Heart left ventricle (tissue), 13 donors: ENCODE data around the gene SMC5.

Source experiments
- CTCF ChIP-seq, 12 donors: fragments of 200-600 bp; sonication (generic) in 4 of 12; IDR thresholded peaks; one replicate each; pipeline versions ENCODE4 v1.5.0 to v1.8.0; 2018 to 2022; ENCODE audit warnings: antibody characterized with exemption in 12 of 12, mild to moderate bottlenecking in 5 of 12
- POLR2A ChIP-seq, 2 donors: fragments of 450-650 bp; IDR thresholded peaks; one replicate each; pipeline ENCODE4 v1.6.1; 2017; ENCODE audit warnings: antibody characterized with exemption in 2 of 2, mild to moderate bottlenecking in 2 of 2, moderate library complexity in 2 of 2
- donor health status: ischemic (EF 13 %, LVEDD 7.1; RV severe dilation, severe dysfunction).
- donor health status: DM: no; HTN: yes; CAD: no.
- donor health status: DM: no; HTN: no; CAD: no.
- donor health status: ischemic (EF 25% LVEDD 6.9; RV normal size, moderate dysfunction).
- donor health status: ischemic (EF 25% LVEDD 5.7; RV mildly dilated, moderate dysfunction).
- donor health status: ischemic (EF 35%, LVEDD 5.7; RV mildly dilated, moderate dysfunction).
- donor health status: nonischemic (EF 11% LVEDD 7.7; RV severe dilation, severe dysfunction).
- donor health status: DM: yes; HTN: yes; CAD: no.
- donor health status: PGD.
- donor health status: ischemic (EF 29% LVEDD 5.4; RV normal size, mild dysfunction).
- donor health status: nonischemic (EF 23%, LVEDD 6.1; RV moderate dilation, normal function).

- TF ChIP-seq CTCF (IDR thresholded peaks at IDR 0.05) (no peak), POLR2A (IDR thresholded peaks at IDR 0.05) (no peak)
Measured at GRCh38 chr9:70347046-70347445, 88.3 kb downstream of the SMC5 start.
